Liver (tissue), 9 donors: ENCODE results near the gene LRTM1. TPM values are rescaled to one million over a fixed set of nuclear protein-coding genes. Genes with fewer than 3 reads are reported as not detected.

ENCODE experiments used
- DNase-seq: peaks from one replicate; pipeline ENCODE4 v3.0.0-alpha.2; 2017; ENCODE audit warnings: low spot score
- H3K27ac ChIP-seq, 2 donors: one replicate each; pipeline ENCODE4 v1.7.0; 2013; ENCODE audit warnings: inconsistent platforms in 2 of 2, low read length in 2 of 2, control low read depth in 1 of 2, low read depth in 1 of 2, mild to moderate bottlenecking in 1 of 2
- H3K27me3 ChIP-seq, 4 donors: one replicate each; pipeline versions ENCODE4 v1.6.1 to v1.7.0; 2013; ENCODE audit warnings: low read length in 3 of 4, inconsistent platforms in 1 of 4, mild to moderate bottlenecking in 1 of 4, moderate library complexity in 1 of 4; ENCODE audit not compliant: control insufficient read depth in 4 of 4, insufficient read depth in 4 of 4
- H3K36me3 ChIP-seq, 4 donors: one replicate each; pipeline versions ENCODE4 v1.6.1 to v1.7.0; 2013; ENCODE audit warnings: low read length in 3 of 4, mild to moderate bottlenecking in 3 of 4, low read depth in 1 of 4, moderate library complexity in 1 of 4; ENCODE audit not compliant: control insufficient read depth in 4 of 4, insufficient read depth in 3 of 4
- H3K4me1 ChIP-seq, 4 donors: one replicate each; pipeline versions ENCODE4 v1.6.1 to v1.7.0; 2013; ENCODE audit warnings: low read length in 3 of 4, mild to moderate bottlenecking in 3 of 4, moderate library complexity in 1 of 4; ENCODE audit not compliant: control insufficient read depth in 4 of 4, insufficient read depth in 4 of 4
- H3K4me3 ChIP-seq, 3 donors: one replicate each; pipeline versions ENCODE4 v1.6.1 to v1.7.0; 2013; ENCODE audit warnings: low read length in 3 of 3, control low read depth in 1 of 3, low read depth in 1 of 3, mild to moderate bottlenecking in 1 of 3
- H3K9ac ChIP-seq, 2 donors: one replicate each; pipeline ENCODE4 v1.7.0; 2013; ENCODE audit warnings: low read length in 2 of 2, mild to moderate bottlenecking in 2 of 2, moderate library complexity in 2 of 2, control low read depth in 1 of 2, low read depth in 1 of 2
- H3K9me3 ChIP-seq, 4 donors: one replicate each; pipeline versions ENCODE4 v1.6.1 to v1.7.0; 2013; ENCODE audit warnings: low read length in 3 of 4; ENCODE audit not compliant: control insufficient read depth in 4 of 4
- EGR1 ChIP-seq, 2 donors: IDR thresholded peaks; 2 replicates each; pipeline ENCODE4 v1.6.1; 2016 to 2018; ENCODE audit warnings: antibody characterized with exemption in 2 of 2, low read depth in 2 of 2
- FOXA1 ChIP-seq: IDR thresholded peaks from 2 replicates; pipeline ENCODE4 v1.6.1; 2016; ENCODE audit warnings: antibody characterized with exemption
- GABPA ChIP-seq, 2 donors: IDR thresholded peaks in 1 of 2; conservative IDR thresholded peaks in 1 of 2; 2 replicates each; pipeline ENCODE4 v1.6.1; 2016; ENCODE audit warnings: antibody characterized with exemption in 2 of 2, mild to moderate bottlenecking in 1 of 2, moderate library complexity in 1 of 2
- HNF4A ChIP-seq, 2 donors: conservative IDR thresholded peaks; 2 replicates each; pipeline ENCODE4 v1.6.1; 2016; ENCODE audit warnings: antibody characterized with exemption in 2 of 2, mild to moderate bottlenecking in 2 of 2
- HNF4G ChIP-seq: IDR thresholded peaks from 2 replicates; pipeline ENCODE4 v1.6.1; 2016; ENCODE audit warnings: antibody characterized with exemption
- JUND ChIP-seq, 2 donors: IDR thresholded peaks; 2 replicates each; pipeline ENCODE4 v1.6.1; 2016; ENCODE audit warnings: antibody characterized with exemption in 2 of 2
- MAX ChIP-seq: IDR thresholded peaks from 2 replicates; pipeline ENCODE4 v1.6.1; 2016; ENCODE audit warnings: antibody characterized with exemption
- NR2F2 ChIP-seq: IDR thresholded peaks from 2 replicates; pipeline ENCODE4 v1.6.1; 2016; ENCODE audit warnings: antibody characterized with exemption
- RXRA ChIP-seq, 2 donors: IDR thresholded peaks; 2 replicates each; pipeline ENCODE4 v1.6.1; 2017 to 2018; ENCODE audit warnings: antibody characterized with exemption in 2 of 2, mild to moderate bottlenecking in 1 of 2
- SP1 ChIP-seq: IDR thresholded peaks from 2 replicates; pipeline ENCODE4 v1.6.1; 2018; ENCODE audit warnings: antibody characterized with exemption, mild to moderate bottlenecking
- TAF1 ChIP-seq: conservative IDR thresholded peaks from 2 replicates; pipeline ENCODE4 v1.6.1; 2016; ENCODE audit warnings: antibody characterized with exemption, mild to moderate bottlenecking
- YY1 ChIP-seq: IDR thresholded peaks from 2 replicates; pipeline ENCODE4 v1.6.1; 2016; ENCODE audit warnings: antibody characterized with exemption, mild to moderate bottlenecking
- ZBTB33 ChIP-seq: IDR thresholded peaks from 2 replicates; pipeline ENCODE4 v1.6.1; 2016; ENCODE audit warnings: antibody characterized with exemption
- WGBS: extraction: QIAGEN DNeasy Blood & Tissue Kit; methylation state at CpG from one replicate; pipeline ENCODE4 v1.1.7; 2013; 5-methylcytosine and 5-hydroxymethylcytosine counted together
- polyA plus RNA-seq, 2 donors: library from polyadenylated mRNA; stranded (reverse) in 1 of 2; unstranded in 1 of 2; fragments of 200-250 nt in 1 of 2; fragments of >200 nt in 1 of 2; fragmentation: Nextera tagmentation in 1 of 2; extraction: Ambion mirVana in 1 of 2; gene quantifications; one replicate each; pipeline versions ENCODE4 v1.2.1 to v1.2.3, GENCODE V29; 2013 to 2015
- total RNA-seq, 2 donors: library from RNA; depleted of rRNA; stranded (reverse); fragments of >200 nt; gene quantifications; one replicate each; pipeline ENCODE4 v1.2.3, GENCODE V29; 2014
- TF ChIP-seq, protein P1 (sequence below): fragments of 150-350 bp; IDR thresholded peaks from 2 replicates; pipeline ENCODE4 v1.5.1; 2017; ENCODE audit warnings: improper control_type of control experiment, low read depth, low read length; ENCODE audit not compliant: missing input control
- donor health status: healthy.
- donor health status: healthy.
- donor health status: healthy.
- donor health status: healthy.
- donor health status: healthy.

Gene LRTM1
- total and polyA plus RNA-seq, 4 donors = not detected

GRCh38 chr3:54901906-54902685 is 25.8 kb downstream of the LRTM1 start (continued):
- no peak for TF ChIP-seq ZBTB33
- TF ChIP-seq TAF1 = no peak
- TF ChIP-seq, protein P1, sequence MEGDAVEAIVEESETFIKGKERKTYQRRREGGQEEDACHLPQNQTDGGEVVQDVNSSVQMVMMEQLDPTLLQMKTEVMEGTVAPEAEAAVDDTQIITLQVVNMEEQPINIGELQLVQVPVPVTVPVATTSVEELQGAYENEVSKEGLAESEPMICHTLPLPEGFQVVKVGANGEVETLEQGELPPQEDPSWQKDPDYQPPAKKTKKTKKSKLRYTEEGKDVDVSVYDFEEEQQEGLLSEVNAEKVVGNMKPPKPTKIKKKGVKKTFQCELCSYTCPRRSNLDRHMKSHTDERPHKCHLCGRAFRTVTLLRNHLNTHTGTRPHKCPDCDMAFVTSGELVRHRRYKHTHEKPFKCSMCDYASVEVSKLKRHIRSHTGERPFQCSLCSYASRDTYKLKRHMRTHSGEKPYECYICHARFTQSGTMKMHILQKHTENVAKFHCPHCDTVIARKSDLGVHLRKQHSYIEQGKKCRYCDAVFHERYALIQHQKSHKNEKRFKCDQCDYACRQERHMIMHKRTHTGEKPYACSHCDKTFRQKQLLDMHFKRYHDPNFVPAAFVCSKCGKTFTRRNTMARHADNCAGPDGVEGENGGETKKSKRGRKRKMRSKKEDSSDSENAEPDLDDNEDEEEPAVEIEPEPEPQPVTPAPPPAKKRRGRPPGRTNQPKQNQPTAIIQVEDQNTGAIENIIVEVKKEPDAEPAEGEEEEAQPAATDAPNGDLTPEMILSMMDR = no peak

- 81% methylated on average over 8 of the region's 8 CpGs for WGBS
- no peaks in the 10 kb centered on the region for H3K36me3 ChIP-seq
- no peak for DNase-seq
Measured at GRCh38 chr3:54900838-54901591, 26.8 kb downstream of the LRTM1 start.

More at GRCh38 chr3:54900838-54901591, 26.8 kb downstream of the LRTM1 start:
- Histone ChIP-seq H3K9ac (no peak overlapping the region), H3K27ac (no peak overlapping the region), H3K9me3 (no peaks in the 10 kb centered on the region), H3K4me1 (no peaks in the 10 kb centered on the region), H3K4me3 (no peak overlapping the region), H3K27me3 (peaks cover 0 to 3% (median 0%) of the 10 kb centered on the region in 4 donors)
- TF ChIP-seq MAX (no peak), FOXA1 (no peak), TAF1 (no peak), HNF4G (no peak), RXRA (IDR thresholded peaks at IDR 0.05) (no peak), NR2F2 (no peak), JUND (IDR thresholded peaks at IDR 0.05) (no peak), SP1 (no peak), EGR1 (IDR thresholded peaks at IDR 0.05; ENCODE audit: low read depth in 2 of 2) (no peak), HNF4A (conservative IDR thresholded peaks at IDR 0.05) (no peak), ZBTB33 (no peak), YY1 (no peak), GABPA (IDR thresholded peaks at IDR 0.05 in 1 of 2, conservative IDR thresholded peaks at IDR 0.05 in 1 of 2) (no peak)
- TF ChIP-seq, protein P1 = no peak
